IMR-90 (cell line): ENCODE measurements around the gene BEST1. TPM values are rescaled to one million over a fixed set of nuclear protein-coding genes. Genes with fewer than 3 reads are reported as not detected.

Source experiments
- ATAC-seq: fragments of 200-7000 bp; cut with Tn5 transposase; 2 replicates; pipeline ENCODE4 v1.9.1; 2020; ENCODE audit warnings: low read depth, mild to moderate bottlenecking, moderate library complexity
- BruUV-seq: library from RNA; stranded (reverse); fragments of 400-500 nt; replicated peaks from 2 replicates; lab custom pipeline; 2021; lab: Mats Ljungman, UMichigan
- CTCF ChIA-PET: fragments of 300-600 bp; formaldehyde crosslinking; extraction: SDS; loops from one replicate; lab custom pipeline; 2021; ENCODE audit warnings: antibody characterized with exemption; lab: Yijun Ruan, JAX
- POLR2A ChIA-PET: fragments of 300-600 bp; sonication (Branson Sonifier 250); formaldehyde crosslinking; loops from one replicate; lab custom pipeline; 2022; ENCODE audit warnings: antibody characterized with exemption; ENCODE audit not compliant: unreplicated experiment; lab: Charles Lee
- DNase-seq: peaks from one replicate; pipeline ENCODE4 v3.0.0; 2013
- H2AFZ ChIP-seq: replicated peaks from 2 replicates; pipeline ENCODE3; 2013; ENCODE audit warnings: low read length, mild to moderate bottlenecking; ENCODE audit not compliant: poor library complexity
- H2AK5ac ChIP-seq: 2 replicates; pipeline ENCODE4 v1.6.1; 2013; ENCODE audit warnings: low read depth, low read length, inconsistent platforms
- H2AK9ac ChIP-seq: replicated peaks from 2 replicates; pipeline ENCODE3; 2013; ENCODE audit warnings: mild to moderate bottlenecking, low read depth, low read length, moderate library complexity; ENCODE audit not compliant: poor library complexity
- H2BK120ac ChIP-seq: 2 replicates; pipeline ENCODE4 v1.6.1; 2013; ENCODE audit warnings: low read depth, low read length, inconsistent platforms
- H2BK15ac ChIP-seq: 3 replicates; pipeline ENCODE4 v1.6.1; 2013; ENCODE audit warnings: low read depth, low read length, inconsistent platforms
- H2BK20ac ChIP-seq: 2 replicates; pipeline ENCODE4 v1.6.1; 2013; ENCODE audit warnings: low read depth, mild to moderate bottlenecking, inconsistent platforms, low read length, moderate library complexity
- H2BK5ac ChIP-seq: 2 replicates; pipeline ENCODE4 v1.6.1; 2013; ENCODE audit warnings: mild to moderate bottlenecking, low read depth, low read length, inconsistent platforms; ENCODE audit not compliant: poor library complexity, severe bottlenecking
- H3K14ac ChIP-seq: replicated peaks from 2 replicates; pipeline ENCODE4 v1.6.1; 2013; ENCODE audit warnings: low read depth, low read length, inconsistent platforms
- H3K18ac ChIP-seq: 2 replicates; pipeline ENCODE4 v1.6.1; 2013; ENCODE audit warnings: low read depth, low read length, control low read depth
- H3K23ac ChIP-seq: 2 replicates; pipeline ENCODE4 v1.6.1; 2013; ENCODE audit warnings: low read depth, low read length, inconsistent platforms
- H3K27ac ChIP-seq: 2 replicates; pipeline ENCODE4 v1.5.1; 2013; ENCODE audit warnings: mild to moderate bottlenecking, control low read depth, low read length; ENCODE audit not compliant: insufficient read depth
- H3K27me3 ChIP-seq: 2 replicates; pipeline ENCODE4 v1.6.1; 2013; ENCODE audit warnings: low read length; ENCODE audit not compliant: control insufficient read depth, insufficient read depth
- H3K36me3 ChIP-seq: 2 replicates; pipeline ENCODE4 v1.6.1; 2013; ENCODE audit warnings: low read length, mixed read lengths; ENCODE audit not compliant: control insufficient read depth, insufficient read depth
- H3K4ac ChIP-seq: 2 replicates; pipeline ENCODE4 v1.6.1; 2013; ENCODE audit warnings: low read depth, low read length, inconsistent platforms
- H3K4me1 ChIP-seq: 2 replicates; pipeline ENCODE4 v1.6.1; 2013; ENCODE audit warnings: low read length, mixed read lengths; ENCODE audit not compliant: control insufficient read depth, insufficient read depth
- H3K4me2 ChIP-seq: 2 replicates; pipeline ENCODE4 v1.6.1; 2013; ENCODE audit warnings: low read depth, mild to moderate bottlenecking, control low read depth, low read length, moderate library complexity
- H3K4me3 ChIP-seq: 2 replicates; pipeline ENCODE4 v1.5.1; 2013; ENCODE audit warnings: low read depth, mild to moderate bottlenecking, control low read depth, low read length, moderate library complexity; ENCODE audit not compliant: insufficient read depth
- H3K56ac ChIP-seq: 2 replicates; pipeline ENCODE4 v1.6.1; 2013; ENCODE audit warnings: low read length, inconsistent platforms; ENCODE audit not compliant: insufficient read depth; ENCODE audit errors: extremely low read depth
- H3K79me1 ChIP-seq, 2 experiments: 2 replicates each; pipeline ENCODE4 v1.6.1; 2013; ENCODE audit warnings: low read length in 2 of 2, inconsistent platforms in 1 of 2, low read depth in 1 of 2
- H3K9ac ChIP-seq: 2 replicates; pipeline ENCODE4 v1.6.1; 2013; ENCODE audit warnings: low read depth, low read length, control low read depth
- H3K9me1 ChIP-seq: 2 replicates; pipeline ENCODE4 v1.6.1; 2013; ENCODE audit warnings: low read length, inconsistent platforms; ENCODE audit not compliant: insufficient read depth
- H3K9me3 ChIP-seq: 2 replicates; pipeline ENCODE4 v1.6.1; 2013; ENCODE audit warnings: low read length; ENCODE audit not compliant: control insufficient read depth, insufficient read depth
- H4K20me1 ChIP-seq: 2 replicates; pipeline ENCODE4 v1.6.1; 2013; ENCODE audit warnings: low read length, inconsistent platforms; ENCODE audit not compliant: insufficient read depth
- H4K5ac ChIP-seq: 2 replicates; pipeline ENCODE4 v1.6.1; 2013; ENCODE audit warnings: mild to moderate bottlenecking, low read depth, low read length, control low read depth
- H4K8ac ChIP-seq, 2 experiments: 2 replicates each; pipeline ENCODE4 v1.6.1; 2013; ENCODE audit warnings: low read depth in 2 of 2, low read length in 2 of 2, control low read depth in 1 of 2, inconsistent platforms in 1 of 2
- H4K91ac ChIP-seq: 2 replicates; pipeline ENCODE4 v1.6.1; 2013; ENCODE audit warnings: low read depth, low read length, inconsistent platforms; ENCODE audit not compliant: insufficient read depth
- CEBPB ChIP-seq: IDR thresholded peaks from 2 replicates; pipeline ENCODE4 v1.6.1; 2012; ENCODE audit warnings: low read depth, low read length, improper control_type of control experiment
- CHD1 ChIP-seq: IDR thresholded peaks from 2 replicates; pipeline ENCODE4 v1.6.1; 2012; ENCODE audit warnings: low read depth, low read length, improper control_type of control experiment
- MAFK ChIP-seq: IDR thresholded peaks from 2 replicates; pipeline ENCODE4 v1.6.1; 2012; ENCODE audit warnings: low read depth, low read length, improper control_type of control experiment
- MXI1 ChIP-seq: IDR thresholded peaks from 2 replicates; pipeline ENCODE4 v1.6.1; 2012; ENCODE audit warnings: low read depth, mild to moderate bottlenecking, low read length, moderate library complexity, borderline replicate concordance
- NFE2L2 ChIP-seq: fragments of 150-350 bp; IDR thresholded peaks from 2 replicates; pipeline ENCODE4 v1.6.1; 2016; ENCODE audit warnings: low read depth, mild to moderate bottlenecking, low read length
- POLR2A ChIP-seq: IDR thresholded peaks from 2 replicates; pipeline ENCODE4 v1.6.1; 2012; ENCODE audit warnings: mild to moderate bottlenecking, low read depth, low read length
- RAD21 ChIP-seq: IDR thresholded peaks from 2 replicates; pipeline ENCODE4 v1.6.1; 2012; ENCODE audit warnings: low read length, improper control_type of control experiment
- RCOR1 ChIP-seq: IDR thresholded peaks from 2 replicates; pipeline ENCODE4 v1.6.1; 2012; ENCODE audit warnings: mild to moderate bottlenecking, low read length, improper control_type of control experiment; ENCODE audit not compliant: insufficient replicate concordance
- RFX5 ChIP-seq: IDR thresholded peaks from 2 replicates; pipeline ENCODE4 v1.8.0; 2012; ENCODE audit warnings: low read depth, mild to moderate bottlenecking, low read length, moderate library complexity
- SMC3 ChIP-seq: fragments of 150-350 bp; IDR thresholded peaks from 2 replicates; pipeline ENCODE4 v1.6.1; 2016; ENCODE audit warnings: low read depth, mild to moderate bottlenecking, antibody characterized with exemption, low read length, moderate library complexity
- WGBS, 2 experiments: methylation state at CpG; one replicate each; pipeline versions ENCODE4 v1.1.5 to v1.1.7; 2013; ENCODE audit warnings: missing lambda C conversion rate in 2 of 2; ENCODE audit not compliant: insufficient read length in 1 of 2; ENCODE audit errors: extremely low coverage in 2 of 2; 5-methylcytosine and 5-hydroxymethylcytosine counted together
- dilution Hi-C: fragments of 300-500 bp; cut with HindIII; formaldehyde crosslinking; loops from one replicate; pipeline ENCODE4 v1.14.3; 2018; ENCODE audit warnings: low sequenced_read_pairs; ENCODE audit not compliant: unreplicated experiment
- in situ Hi-C: fragments of 300-500 bp; cut with MboI; formaldehyde crosslinking; loops from 3 replicates; pipeline ENCODE4 v1.14.3; 2019; ENCODE audit warnings: low sequenced_read_pairs, inconsistent platforms, mixed read lengths
- intact Hi-C: fragments of 100-400 bp; cut with micrococcal nuclease; formaldehyde crosslinking; loops from 2 replicates; pipeline ENCODE4 v1.10.0; 2022
- polyA plus RNA-seq, 3 experiments: library from polyadenylated mRNA; depleted of rRNA; stranded (reverse); fragments of >200 nt; gene quantifications; 2 replicates each; pipeline ENCODE4 v1.2.3, GENCODE V29; 2012; ENCODE audit warnings: low replicate concordance in 1 of 3
- total RNA-seq: library from RNA; depleted of rRNA; stranded (reverse); fragments of >200 nt; gene quantifications from 2 replicates; pipeline ENCODE4 v1.2.3, GENCODE V29; 2012
- TF ChIP-seq, protein P1 (sequence below): conservative IDR thresholded peaks from 2 replicates; pipeline ENCODE4 v1.5.1; 2012; ENCODE audit warnings: mild to moderate bottlenecking, low read depth, low read length, improper control_type of control experiment
- TF ChIP-seq, protein P2 (sequence below): fragments of 150-350 bp; IDR thresholded peaks from 2 replicates; pipeline ENCODE4 v1.6.1; 2017; ENCODE audit warnings: mild to moderate bottlenecking, antibody characterized with exemption, low read length, low read depth
- TF ChIP-seq, protein P3 (sequence below): fragments of 150-350 bp; IDR thresholded peaks from 2 replicates; pipeline ENCODE4 v1.6.1; 2016; ENCODE audit warnings: low read depth, mild to moderate bottlenecking, low read length, moderate library complexity, borderline replicate concordance

BEST1 gene
- total and polyA plus RNA-seq, 2 of the 4 experiments (the other 2 are of a cell fraction): 0.90 to 1.4 TPM

DNA sequence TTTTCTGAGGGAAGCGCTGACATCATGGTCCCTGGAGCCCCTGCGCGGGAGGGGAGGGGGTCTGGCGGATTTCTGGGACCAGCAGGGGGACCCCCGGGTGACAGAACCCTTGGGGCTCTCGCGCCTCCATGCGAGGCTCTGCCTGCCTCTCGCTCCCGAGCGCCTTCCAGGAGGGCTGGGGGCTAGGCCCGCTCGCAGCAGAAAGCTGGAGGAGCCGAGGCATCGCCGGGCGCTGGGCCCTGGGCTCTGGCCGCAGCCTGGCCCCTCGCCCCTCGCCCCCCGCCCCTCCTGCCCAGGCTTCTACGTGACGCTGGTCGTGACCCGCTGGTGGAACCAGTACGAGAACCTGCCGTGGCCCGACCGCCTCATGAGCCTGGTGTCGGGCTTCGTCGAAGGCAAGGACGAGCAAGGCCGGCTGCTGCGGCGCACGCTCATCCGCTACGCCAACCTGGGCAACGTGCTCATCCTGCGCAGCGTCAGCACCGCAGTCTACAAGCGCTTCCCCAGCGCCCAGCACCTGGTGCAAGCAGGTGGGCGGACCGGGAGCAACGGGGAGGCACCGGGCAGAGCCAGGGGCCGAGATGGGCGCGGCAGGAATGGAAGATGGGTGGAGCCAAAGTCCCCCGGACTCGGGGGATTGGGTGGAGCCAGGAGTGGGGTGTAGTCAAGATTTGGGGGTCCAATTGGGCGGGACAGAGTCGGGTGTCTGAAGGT lies 5.4 kb downstream of the BEST1 start:
- POLR2A ChIA-PET: interaction anchor here (0.5 to 1.0 kb wide), 5 partner anchors 12 to 170 kb away, joined by 3 to 13 read pairs (median 6); partner anchors contain the start of gene FTH1
- Histone ChIP-seq H3K27me3 (no peaks in the 10 kb centered on the region), H2BK120ac (peak overlapping the region; percentile 94), H2BK5ac (peak overlapping the region; percentile 46), H4K8ac (peak overlapping the region; percentile 72 to 97; a peak in 3 of 4 replicates), H3K9me3 (no peaks in the 10 kb centered on the region), H3K4me3 (peak overlapping the region; percentile 10), H4K5ac (peak overlapping the region; percentile 60), H2AK9ac (peak overlapping the region; percentile 66), H3K4me1 (peaks cover 8% of the 10 kb centered on the region), H3K4me2 (peak overlapping the region; percentile 57), H4K20me1 (no peaks in the 10 kb centered on the region; the same call in 1 of the 2 replicates), H2AFZ (peak overlapping the region; percentile 91), H3K14ac (peak overlapping the region; percentile 55), H3K4ac (peak overlapping the region; percentile 96), H2AK5ac (peak overlapping the region; percentile 90), H3K56ac (no peak overlapping the region; the same call in 1 of the 2 replicates), H3K79me1 (peaks cover 0 to 19% of the 10 kb centered on the region in 2 experiments; a peak in 3 of 4 replicates), H3K9ac (peak overlapping the region; percentile 83), H2BK20ac (0 out of 2 replicates have a peak overlapping the region, but pooled peaks have one; percentile 32), H3K27ac (peak overlapping the region; percentile 81), H2BK15ac (peak overlapping the region; percentile 84; the same call in 1 of the 3 replicates), H3K9me1 (peaks cover 13% of the 10 kb centered on the region; the same call in 1 of the 2 replicates), H3K23ac (peak overlapping the region; percentile 59; the same call in 1 of the 2 replicates), H3K18ac (peak overlapping the region; percentile 76), H3K36me3 (peaks cover 21% of the 10 kb centered on the region; the same call in 1 of the 2 replicates), H4K91ac (peak overlapping the region; percentile 85)
- DNase-seq: no peak
- ATAC-seq: peak; percentile 36
- intact Hi-C loops: no loop called here
- no TSS peak for BruUV-seq
- 36% methylated on average over 18 of the region's 56 CpGs; no CpG with 5 or more reads in 1 of the 2 experiments for WGBS, 2 experiments
- in situ Hi-C loops: loop anchor here (10.0 kb wide), 1 partner anchor 119 kb away; no protein-coding TSS in a partner anchor
- CTCF ChIA-PET: interaction anchor here (0.7 to 2.6 kb wide), 4 partner anchors 10 to 126 kb away, joined by 3 to 11 read pairs (median 4); partner anchors contain the start of gene FTH1
- dilution Hi-C loops: no loop called here
- TF ChIP-seq, protein P1, sequence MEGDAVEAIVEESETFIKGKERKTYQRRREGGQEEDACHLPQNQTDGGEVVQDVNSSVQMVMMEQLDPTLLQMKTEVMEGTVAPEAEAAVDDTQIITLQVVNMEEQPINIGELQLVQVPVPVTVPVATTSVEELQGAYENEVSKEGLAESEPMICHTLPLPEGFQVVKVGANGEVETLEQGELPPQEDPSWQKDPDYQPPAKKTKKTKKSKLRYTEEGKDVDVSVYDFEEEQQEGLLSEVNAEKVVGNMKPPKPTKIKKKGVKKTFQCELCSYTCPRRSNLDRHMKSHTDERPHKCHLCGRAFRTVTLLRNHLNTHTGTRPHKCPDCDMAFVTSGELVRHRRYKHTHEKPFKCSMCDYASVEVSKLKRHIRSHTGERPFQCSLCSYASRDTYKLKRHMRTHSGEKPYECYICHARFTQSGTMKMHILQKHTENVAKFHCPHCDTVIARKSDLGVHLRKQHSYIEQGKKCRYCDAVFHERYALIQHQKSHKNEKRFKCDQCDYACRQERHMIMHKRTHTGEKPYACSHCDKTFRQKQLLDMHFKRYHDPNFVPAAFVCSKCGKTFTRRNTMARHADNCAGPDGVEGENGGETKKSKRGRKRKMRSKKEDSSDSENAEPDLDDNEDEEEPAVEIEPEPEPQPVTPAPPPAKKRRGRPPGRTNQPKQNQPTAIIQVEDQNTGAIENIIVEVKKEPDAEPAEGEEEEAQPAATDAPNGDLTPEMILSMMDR: no peak
- TF ChIP-seq CHD1: no peak
- no peak for TF ChIP-seq RFX5
- TF ChIP-seq CEBPB: no peak
- TF ChIP-seq, protein P2, sequence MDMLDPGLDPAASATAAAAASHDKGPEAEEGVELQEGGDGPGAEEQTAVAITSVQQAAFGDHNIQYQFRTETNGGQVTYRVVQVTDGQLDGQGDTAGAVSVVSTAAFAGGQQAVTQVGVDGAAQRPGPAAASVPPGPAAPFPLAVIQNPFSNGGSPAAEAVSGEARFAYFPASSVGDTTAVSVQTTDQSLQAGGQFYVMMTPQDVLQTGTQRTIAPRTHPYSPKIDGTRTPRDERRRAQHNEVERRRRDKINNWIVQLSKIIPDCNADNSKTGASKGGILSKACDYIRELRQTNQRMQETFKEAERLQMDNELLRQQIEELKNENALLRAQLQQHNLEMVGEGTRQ: no peak
- no peak for TF ChIP-seq SMC3
- no peak for TF ChIP-seq MXI1
- TF ChIP-seq, protein P3, sequence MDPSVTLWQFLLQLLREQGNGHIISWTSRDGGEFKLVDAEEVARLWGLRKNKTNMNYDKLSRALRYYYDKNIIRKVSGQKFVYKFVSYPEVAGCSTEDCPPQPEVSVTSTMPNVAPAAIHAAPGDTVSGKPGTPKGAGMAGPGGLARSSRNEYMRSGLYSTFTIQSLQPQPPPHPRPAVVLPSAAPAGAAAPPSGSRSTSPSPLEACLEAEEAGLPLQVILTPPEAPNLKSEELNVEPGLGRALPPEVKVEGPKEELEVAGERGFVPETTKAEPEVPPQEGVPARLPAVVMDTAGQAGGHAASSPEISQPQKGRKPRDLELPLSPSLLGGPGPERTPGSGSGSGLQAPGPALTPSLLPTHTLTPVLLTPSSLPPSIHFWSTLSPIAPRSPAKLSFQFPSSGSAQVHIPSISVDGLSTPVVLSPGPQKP: no peak
- TF ChIP-seq POLR2A: no peak
- no peak for TF ChIP-seq NFE2L2
- no peak for TF ChIP-seq RAD21
- no peak for TF ChIP-seq RCOR1
- TF ChIP-seq MAFK: no peak
